Middle frontal gyrus (tissue), 1 donor: ENCODE results near the gene TENM4.
"Not testable (repeated sequence)": the region's sequence is repeated elsewhere in the genome, so short reads cannot be mapped to it uniquely, and the experiment has no call there.

Experiments
- DNase-seq: peaks from one replicate; pipeline ENCODE4 v3.0.0-alpha.2; 2015; ENCODE audit warnings: low spot score; ENCODE audit errors: extremely low spot score

The TENM4 gene

GRCh38 chr11:78981153-78981552, 459.7 kb downstream of the TENM4 start:
- no peak for DNase-seq

DNA sequence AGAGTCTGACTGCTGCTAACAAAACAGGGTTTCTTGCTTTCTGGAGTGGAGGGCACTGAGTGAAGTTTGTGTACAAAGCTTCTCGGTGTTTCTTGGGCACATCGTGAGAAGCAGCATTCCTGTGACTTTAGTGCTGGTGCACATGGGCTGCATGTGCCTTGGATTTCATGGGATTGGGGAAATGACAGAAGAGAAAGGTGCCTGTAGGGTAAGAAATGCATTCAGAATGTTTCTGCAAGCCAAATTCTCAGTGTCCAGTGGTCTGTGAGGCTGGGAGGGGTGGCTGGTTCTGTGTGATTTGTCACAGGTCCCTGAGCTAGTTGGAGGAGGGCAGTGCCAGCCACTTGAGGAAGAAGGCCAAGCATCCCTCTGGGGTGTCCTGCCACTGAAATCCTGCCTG, 462.0 kb downstream of the TENM4 start:
- no peak for DNase-seq

DNA sequence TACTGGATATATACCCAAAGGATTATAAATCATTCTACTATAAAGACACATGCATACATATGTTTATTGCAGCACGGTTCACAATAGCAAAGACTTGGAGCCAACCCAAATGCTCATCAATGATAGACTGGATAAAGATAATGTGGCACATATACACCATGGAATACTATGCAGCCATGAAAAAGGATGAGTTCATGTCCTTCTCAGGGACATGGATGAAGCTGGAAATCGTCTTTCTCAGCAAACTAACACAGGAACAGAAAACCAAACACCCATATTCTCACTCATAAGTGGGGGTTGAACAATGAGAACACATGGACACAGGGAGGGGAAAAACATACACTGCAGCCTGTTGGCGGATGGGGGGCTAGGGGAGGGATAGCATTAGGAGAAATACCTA, 463.0 kb downstream of the TENM4 start:
- not testable (repeated sequence) for DNase-seq

DNA sequence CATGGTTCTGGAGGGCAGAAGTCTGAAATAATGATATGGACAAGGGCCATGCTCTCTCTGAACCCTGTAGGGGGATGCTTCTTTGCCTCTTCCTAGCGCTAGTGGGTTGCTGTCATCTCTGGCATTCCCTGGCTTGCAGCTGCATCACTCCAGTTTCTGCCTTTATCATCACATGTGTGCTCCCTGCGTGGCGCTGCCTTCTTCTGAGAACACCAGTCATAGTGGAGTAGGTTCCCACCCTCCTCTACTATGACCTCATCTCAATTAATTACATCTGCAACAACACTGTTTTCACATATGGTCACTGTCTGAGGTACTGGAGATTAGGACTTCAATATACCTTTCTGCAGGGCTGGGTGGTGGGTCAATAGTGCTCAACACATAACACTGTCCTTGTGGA, 463.8 kb downstream of the TENM4 start:
- no peak for DNase-seq

DNA sequence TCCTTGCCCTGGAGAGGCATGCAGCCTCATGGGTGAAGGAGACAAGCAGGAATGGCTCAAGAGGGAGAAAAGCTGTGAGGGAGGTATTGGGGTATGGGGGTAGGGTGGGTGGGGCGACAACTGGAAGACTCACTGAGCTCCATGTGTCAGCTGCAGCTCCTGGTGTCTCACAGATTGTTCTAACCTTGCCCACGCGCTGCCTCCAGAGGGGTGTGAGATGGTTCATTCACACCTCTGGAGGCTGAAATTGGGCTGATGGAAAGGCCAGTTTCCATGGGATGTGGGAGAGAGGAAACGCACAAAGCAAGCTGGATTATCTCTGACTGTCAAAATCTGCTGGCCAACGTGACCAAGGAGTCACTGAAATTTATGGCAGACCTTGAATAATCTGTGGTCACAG, 465.7 kb downstream of the TENM4 start:
- no peak for DNase-seq

- DNase-seq, result no peak
These were observed 467.0 kb downstream of the TENM4 start for GRCh38 chr11:78973876-78974275.

GRCh38 chr11:78972590-78972989, 468.2 kb downstream of the TENM4 start:
- DNase-seq, result no peak

- DNase-seq, result no peak
These were observed 468.7 kb downstream of the TENM4 start for GRCh38 chr11:78972177-78972576.

GRCh38 chr11:78967811-78968210, 473.0 kb downstream of the TENM4 start:
- DNase-seq, result no peak

GRCh38 chr11:78965432-78965831, 475.4 kb downstream of the TENM4 start:
- no peak for DNase-seq

DNA sequence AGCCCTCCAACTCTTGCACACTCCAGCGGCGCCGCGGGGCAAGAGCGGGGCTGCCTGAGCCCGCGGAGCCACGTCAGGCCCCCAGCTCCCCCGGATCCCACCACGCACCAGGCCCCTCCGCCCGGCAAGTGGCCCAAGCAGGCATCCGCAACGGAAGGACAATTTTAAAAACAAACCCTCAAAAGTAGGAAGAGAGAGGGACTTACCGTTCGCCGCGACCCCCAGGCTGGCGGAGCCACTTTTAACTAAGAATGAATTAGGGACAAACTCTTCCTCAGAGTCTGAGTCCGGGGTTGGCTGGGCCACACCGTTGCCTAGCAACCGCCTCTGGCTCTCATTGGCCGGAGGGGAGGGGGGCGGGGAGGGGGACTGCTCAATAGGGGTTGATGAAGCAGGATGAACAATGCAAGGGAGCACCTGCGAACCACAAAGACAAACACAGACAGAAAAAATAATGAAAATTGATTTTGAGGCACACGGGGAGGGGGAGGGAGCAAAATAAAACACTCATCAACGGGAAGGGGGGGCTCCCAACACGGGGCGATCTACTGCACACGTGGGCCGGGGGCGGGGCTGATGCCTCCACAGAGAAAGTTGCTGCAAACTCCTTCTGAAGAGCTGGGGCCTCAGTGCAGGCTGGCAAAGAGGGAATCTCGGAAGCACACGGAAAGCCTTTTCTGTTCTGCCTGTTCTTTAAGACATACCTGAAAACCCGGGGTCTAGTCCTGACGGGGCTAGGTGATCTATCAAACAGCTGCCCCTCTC, 478.7 kb downstream of the TENM4 start:
- DNase-seq, result no peak

- no peak for DNase-seq
These were observed 479.6 kb downstream of the TENM4 start for GRCh38 chr11:78961247-78961646.

GRCh38 chr11:78958444-78958843, 482.4 kb downstream of the TENM4 start:
- no peak for DNase-seq

- no peak for DNase-seq
These were observed 483.2 kb downstream of the TENM4 start for GRCh38 chr11:78957476-78958245.

DNA sequence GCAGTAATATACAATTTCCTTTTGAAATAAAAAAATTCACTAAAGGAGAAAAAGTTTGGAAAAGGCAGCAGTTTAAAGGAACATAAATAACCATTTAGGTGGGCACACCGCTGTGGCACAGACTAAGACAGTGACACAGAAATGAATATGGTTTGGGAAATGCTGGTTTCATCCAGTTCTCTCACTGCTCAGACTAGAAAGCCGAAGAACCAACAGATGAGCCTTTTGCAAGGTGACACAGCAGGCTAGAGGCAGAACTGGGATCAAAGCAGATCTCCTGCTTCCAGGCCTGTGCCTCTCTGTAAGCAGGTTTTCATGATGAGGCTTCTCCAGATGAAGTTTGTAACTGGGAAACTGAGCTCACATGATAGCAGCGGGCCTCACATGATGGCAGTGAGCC, 486.1 kb downstream of the TENM4 start:
- DNase-seq, result peak; percentile 5

GRCh38 chr11:78954261-78954660, 486.6 kb downstream of the TENM4 start:
- DNase-seq, result no peak

DNA sequence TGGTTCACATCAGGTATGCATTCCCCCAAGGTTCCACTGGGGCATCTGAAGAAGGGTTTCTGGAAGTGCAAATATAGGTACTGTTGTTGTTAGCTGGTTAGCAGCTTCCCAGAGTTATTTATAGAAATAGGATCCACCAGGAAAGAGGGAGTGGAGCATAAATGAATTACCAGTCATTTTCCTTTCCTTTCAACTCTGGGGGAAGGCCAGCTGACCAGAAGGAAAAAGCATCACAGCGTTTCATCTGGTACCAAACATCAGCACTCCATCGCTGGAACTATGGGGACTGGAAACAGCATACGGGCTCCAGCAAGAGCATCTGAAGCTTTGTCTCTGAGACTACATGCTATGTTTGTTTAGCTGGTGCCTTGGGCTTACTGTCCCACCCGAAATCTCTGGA, 487.9 kb downstream of the TENM4 start:
- DNase-seq, result no peak

DNA sequence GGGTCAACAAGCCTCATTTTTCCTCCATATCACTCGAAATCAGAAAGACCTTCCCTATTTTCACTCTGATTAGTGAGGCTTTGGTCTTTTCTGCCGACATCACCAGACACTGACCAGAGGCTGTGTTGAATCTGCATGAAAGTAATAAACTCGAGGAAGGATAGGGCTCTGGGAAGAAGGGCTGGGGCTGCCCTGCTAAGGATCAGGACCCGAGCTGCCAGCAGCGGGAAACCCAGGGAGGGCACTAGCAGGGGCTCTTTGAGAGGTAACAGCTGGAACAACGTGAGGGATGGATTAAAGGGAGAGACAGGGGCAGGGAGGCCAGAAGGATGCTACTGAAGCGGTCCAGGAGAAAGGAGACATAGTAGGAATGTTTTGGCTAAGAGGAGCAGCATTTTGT, 488.7 kb downstream of the TENM4 start:
- DNase-seq, result no peak

GRCh38 chr11:78949976-78950690, 490.7 kb downstream of the TENM4 start:
- no peak for DNase-seq

DNA sequence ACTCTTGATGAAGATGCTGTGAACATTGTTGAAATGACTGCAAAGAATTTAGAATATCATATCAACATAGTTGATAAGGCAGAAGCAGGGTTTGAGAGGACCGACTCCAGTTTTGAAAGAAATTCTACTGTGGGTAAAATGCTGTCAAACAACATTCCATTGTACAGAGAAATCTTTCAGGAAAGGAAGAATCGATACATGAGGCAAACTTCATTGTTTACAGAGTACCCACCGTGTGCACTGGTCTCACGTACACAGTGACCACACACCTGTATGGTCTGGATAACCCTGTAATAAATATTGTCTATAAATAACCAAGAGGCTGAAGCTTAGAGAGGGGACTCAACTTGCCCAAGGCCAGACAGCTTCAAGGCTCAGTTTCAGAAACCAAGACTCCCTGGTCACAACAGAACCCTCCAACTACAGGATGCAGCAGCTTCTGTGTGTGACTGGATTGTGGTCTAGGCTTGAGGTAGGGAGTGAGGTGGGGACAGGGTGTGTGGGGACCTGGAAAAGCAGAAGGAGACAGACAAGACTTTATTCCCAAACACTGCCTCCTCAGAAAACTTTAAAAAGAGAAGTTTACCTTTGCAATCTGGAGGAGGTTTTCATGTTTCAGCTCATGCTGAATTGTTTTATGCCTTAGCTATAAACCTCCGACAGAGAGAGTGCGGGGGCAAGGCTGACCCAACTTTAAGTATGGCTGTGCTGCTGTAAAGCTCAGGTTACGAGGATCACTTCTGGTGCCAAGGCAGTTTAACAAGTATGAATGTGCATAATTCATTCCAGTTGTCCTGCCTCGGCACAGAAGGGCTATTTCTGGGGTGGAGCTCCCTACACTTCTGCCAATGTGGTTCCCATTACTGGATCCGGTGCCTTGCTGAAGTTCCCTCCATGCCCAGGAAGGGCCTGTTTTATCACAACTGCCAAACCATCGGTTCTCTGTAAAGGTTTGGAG, 493.6 kb downstream of the TENM4 start:
- DNase-seq, result no peak

GRCh38 chr11:78943841-78944240, 497.0 kb downstream of the TENM4 start:
- DNase-seq, result no peak
